Measurements from ENCODE around the gene CDH24. TPM values are rescaled to one million over a fixed set of nuclear protein-coding genes. Genes with fewer than 3 reads are reported as not detected.

The CDH24 gene, protein sequence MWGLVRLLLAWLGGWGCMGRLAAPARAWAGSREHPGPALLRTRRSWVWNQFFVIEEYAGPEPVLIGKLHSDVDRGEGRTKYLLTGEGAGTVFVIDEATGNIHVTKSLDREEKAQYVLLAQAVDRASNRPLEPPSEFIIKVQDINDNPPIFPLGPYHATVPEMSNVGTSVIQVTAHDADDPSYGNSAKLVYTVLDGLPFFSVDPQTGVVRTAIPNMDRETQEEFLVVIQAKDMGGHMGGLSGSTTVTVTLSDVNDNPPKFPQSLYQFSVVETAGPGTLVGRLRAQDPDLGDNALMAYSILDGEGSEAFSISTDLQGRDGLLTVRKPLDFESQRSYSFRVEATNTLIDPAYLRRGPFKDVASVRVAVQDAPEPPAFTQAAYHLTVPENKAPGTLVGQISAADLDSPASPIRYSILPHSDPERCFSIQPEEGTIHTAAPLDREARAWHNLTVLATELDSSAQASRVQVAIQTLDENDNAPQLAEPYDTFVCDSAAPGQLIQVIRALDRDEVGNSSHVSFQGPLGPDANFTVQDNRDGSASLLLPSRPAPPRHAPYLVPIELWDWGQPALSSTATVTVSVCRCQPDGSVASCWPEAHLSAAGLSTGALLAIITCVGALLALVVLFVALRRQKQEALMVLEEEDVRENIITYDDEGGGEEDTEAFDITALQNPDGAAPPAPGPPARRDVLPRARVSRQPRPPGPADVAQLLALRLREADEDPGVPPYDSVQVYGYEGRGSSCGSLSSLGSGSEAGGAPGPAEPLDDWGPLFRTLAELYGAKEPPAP
- 0.20 TPM in 1 of 2 replicates, not detected in the other for polyA plus RNA-seq

DNA sequence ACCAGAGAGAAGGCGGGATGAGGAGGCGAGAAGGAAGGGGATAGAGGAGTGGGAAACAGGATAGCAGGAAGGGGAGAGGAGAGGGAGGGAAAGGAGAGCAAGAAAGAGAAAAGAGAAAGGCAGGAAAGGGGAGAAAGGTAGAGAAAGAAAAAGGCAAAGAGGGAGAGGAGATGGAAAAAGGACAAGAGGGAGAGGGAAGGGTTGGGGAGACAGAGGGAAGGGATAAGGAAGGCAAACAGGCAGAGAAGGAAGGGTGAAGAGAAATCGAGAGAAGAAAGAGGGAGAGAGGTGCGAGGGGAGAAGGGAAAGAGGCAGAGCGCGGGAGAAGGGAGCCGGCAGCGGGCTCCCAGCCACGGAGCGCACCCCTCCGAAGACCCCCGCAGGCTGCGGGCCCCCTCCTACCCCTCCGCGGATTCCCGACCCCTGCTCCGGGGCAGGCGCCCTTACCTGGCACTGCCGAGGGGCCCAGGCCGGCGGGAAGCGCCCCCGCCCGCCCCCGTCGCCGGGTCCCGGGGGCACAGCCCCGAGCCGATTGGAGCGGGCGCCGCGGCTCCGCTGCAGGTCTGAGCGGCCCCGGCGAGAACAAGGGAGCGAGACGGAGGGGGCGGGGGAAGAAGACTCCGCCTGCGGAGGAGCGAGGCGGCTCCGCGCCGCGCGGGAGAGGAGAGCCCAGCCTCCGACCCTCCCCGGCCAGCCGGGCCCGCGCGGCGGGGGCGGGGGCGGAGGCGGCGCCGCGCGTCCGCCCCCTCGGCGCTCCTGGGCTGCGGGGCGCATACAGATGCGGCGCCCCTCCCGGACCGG lies at the start of gene CDH24:
Gene CDH24, minus strand, starts transcription at position 565 of the 801 bp plus-strand sequence. CDS start 1,787 bp downstream, outside the sequence.

DNA sequence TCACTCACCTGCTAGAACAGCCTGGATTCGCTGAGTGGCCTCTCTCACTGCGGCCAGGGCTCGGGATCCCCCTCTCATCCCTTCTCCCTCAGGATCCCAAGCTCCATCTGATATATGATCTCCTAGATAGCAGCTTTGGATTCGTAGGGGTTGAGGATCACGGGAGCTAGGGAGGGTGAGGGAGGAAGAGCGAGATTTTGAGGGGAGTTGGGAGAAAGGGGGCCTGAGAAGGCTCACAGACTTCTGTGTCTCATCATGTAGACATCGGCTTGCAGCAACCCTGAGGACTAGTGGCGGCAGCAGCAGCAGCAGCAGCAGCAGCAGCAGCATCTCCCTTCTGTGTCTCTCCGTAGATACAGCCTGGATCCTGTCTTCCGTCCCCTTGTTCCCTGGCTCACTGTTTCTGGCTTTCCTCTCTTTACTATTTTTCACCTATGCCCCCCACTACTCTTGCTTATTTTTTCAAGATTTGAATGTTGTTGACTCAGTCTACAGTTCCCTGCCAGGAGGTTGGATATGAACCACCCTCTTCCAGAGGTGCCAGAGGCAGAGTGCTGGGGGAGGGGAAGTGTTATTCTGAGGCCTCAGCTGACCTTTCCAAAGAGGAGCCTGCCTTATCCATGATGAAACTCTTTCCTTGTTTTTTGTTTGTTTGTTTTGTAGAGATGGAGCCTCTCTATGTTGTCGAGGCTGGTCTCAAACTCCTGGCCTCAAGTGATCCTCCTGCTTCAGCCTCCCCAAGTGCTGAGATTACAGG lies 47.4 kb upstream of the CDH24 start, which contains the start of gene CIROP:
Gene CIROP, minus strand, starts transcription at position 399 of the 757 bp plus-strand sequence. Its CDS starts 69 bp downstream, at position 330.

DNA sequence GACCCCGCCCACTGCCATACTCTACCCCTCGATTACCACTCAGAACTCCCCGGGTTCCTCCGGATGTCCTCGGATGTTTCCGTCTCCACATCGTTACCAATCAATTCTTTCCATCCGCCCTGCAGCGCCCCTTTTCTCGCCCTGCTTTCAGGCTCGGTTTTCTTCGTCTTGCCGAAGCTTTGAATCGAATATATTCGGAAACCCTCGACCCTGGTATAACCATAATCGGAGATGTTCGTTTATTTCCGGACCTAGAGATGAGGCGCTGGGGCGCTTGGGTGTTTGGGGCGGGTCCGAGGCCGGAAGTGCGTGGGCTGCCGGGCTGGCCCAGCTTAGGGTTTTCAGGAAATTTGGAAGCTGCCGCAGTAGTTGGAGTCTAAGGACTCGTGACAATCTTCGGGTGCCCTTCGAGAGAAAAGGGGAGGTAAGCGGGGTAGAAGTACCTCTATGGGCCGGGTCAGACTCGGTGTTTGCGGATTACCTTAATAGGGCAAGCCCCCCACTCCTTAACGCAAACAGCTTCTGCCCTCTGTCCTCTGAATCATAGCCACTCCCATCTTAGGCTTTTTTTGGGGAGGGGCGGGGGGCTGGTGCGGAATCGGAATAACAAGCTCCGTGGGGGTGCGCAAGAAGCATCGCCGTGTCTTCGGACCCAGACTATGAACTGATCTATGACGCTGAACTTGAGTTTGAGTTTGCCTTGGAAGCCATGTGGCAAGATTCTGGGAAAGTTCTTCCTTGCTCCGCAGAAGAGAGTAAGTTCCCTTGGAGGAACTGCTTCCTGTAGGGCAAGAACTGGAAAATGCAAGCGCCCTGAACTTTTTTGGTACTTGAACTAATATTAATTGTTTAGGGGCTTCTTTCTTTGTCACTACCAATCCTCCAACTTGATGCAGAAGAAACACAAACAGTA lies 38.1 kb upstream of the CDH24 start, which contains the start of gene C14orf119:
Gene C14orf119, plus strand, starts transcription at position 310 of the 913 bp plus-strand sequence. CDS start 2,154 bp downstream, outside the sequence.

DNA sequence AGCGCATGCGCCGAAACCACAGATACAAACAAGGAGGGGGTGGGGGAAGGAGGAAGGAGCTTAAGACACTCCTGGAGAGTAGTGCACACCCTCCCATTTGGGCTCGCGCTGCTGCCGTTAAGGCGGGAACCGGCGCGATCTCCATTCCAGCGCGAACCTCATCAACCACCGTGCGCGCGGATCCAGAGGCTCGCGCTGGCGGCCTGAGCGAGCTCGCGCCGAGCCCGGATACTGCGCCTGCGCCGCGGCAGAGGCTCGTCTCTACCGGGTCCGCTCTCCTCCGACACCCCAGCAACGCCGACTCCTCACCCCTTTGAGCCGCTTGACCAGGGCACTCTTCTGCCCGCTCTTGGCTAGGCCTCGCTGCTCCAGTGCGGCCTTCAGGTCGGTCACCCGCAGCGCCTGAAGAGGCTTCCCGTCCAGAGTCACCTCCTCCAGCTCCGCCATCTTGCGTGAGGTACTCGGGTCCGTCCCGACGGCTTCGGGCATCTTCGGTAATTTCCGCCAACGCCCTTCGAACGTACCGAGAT lies 37.4 kb upstream of the CDH24 start, which contains the start of gene ACIN1:
Gene ACIN1, minus strand, starts transcription at position 471 of the 530 bp plus-strand sequence. Its CDS starts 24 bp downstream, at position 447.

DNA sequence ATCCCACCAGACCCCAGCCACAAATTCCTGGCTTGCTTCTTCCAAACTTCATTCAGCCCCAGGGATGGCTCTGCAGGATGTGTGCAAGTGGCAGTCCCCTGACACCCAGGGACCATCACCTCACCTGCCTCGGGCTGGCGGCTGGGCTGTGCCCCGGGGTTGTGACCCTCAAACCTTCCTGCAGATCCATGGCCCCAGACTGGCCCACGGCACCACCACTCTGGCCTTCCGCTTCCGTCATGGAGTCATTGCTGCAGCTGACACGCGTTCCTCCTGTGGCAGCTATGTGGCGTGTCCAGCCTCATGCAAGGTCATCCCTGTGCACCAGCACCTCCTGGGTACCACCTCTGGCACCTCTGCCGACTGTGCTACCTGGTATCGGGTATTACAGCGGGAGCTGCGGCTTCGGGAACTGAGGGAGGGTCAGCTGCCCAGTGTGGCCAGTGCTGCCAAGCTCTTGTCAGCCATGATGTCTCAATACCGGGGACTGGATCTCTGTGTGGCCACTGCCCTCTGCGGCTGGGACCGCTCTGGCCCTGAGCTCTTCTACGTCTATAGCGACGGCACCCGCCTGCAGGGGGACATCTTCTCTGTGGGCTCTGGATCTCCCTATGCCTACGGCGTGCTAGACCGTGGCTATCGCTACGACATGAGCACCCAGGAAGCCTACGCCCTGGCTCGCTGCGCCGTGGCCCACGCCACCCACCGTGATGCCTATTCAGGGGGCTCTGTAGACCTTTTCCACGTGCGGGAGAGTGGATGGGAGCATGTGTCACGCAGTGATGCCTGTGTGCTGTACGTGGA lies 15.0 kb downstream of the CDH24 start, which contains the start of gene PSMB11:
Gene PSMB11, plus strand, starts transcription at position 51 of the 804 bp plus-strand sequence. Its CDS starts 14 bp downstream, at position 65.

DNA sequence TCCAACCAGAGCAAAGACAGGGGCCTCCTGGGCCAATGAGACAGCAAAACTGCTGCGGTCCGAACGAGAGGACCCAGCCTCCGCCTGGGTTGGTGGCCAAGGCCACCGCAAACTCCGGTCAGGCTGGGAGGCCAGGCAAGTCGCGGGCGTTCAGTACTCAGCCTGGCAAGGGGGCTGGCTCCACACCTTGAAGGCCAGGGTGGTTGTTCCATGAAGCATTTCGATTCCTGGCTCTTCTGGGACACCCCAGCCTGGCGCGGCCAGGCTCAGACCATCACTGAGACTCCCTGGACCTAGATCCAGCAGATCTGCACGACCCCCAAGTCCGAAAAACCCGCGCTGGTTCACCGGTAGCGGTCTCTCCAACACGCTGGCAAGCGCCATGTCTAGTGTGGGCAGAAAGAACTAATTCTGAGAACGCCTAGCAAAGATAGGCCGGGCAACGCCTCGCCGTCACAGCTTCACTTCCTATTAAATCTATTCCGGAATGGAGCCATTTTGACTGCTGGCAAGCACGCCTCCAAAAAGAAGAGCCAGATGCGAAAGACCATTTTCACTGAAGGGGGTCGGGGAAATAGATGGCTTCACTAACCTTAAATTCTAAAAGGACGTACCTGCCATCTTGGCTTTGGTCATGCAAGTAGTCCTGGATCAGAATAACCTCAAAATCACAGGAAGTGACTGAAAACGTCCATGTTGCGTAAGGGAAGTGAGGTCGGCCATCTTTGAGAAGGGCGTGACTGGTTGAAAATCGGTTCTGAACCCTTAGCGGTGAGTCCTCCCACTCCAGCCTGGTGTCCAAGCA lies 22.6 kb downstream of the CDH24 start, which contains the start of gene PSMB5:
Gene PSMB5, minus strand, starts transcription at position 403 of the 805 bp plus-strand sequence. Its CDS starts 19 bp downstream, at position 384.

DNA sequence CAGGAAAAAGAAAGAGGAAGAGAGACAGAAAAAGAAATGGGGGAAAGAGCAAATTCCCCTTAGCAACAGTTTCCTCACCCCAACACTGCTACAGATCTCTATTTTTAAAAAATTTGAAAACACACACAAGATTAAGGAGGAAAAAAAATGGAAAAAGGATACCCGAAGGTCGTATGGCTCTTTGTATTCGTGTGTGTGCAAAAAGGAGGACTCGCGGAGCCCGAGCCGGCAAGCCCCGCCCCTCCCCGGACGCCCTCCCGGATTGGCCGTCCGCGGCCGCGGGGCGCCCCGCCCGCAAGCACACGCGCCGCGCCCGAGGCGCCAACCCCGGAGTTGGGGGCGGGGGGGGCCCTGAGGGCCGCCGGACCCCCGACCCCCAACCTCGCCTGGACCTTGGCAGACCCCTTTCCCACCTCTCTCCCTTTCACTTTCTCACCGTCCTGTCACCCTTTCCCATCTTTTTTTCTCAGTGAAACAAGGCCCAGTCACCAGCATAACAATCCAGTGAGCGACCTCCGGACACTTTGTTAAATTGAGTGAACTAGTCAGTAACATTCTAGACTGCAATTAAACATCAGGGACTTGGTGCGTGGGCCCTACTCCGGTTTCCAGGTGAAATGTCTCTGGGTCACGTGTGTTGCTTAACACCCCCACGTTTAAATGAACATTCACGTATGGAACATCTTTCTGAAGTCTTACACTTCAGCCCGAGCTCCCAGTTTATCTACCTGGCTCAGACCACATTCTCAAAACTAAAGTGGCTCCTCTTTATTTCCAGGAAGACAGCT lies 47.2 kb downstream of the CDH24 start, which contains the start of gene C14orf93:
Gene C14orf93, minus strand, starts transcription at position 205 of the 788 bp plus-strand sequence. CDS start 11,120 bp downstream, outside the sequence.

Other genes starting within 250 kb of the CDH24 start
- not detected in 2 replicates for gene SLC7A7, start 242.1 kb downstream of the CDH24 start, polyA plus RNA-seq
- gene MRPL52, start 227.6 kb downstream of the CDH24 start, polyA plus RNA-seq = 86.7 and 87.3 TPM in 2 replicates
- gene MMP14, start 220.9 kb downstream of the CDH24 start, polyA plus RNA-seq = 3.8 and 4.0 TPM in 2 replicates
- 0.47 and 1.4 TPM in 2 replicates for gene LRP10, start 185.8 kb downstream of the CDH24 start, polyA plus RNA-seq
- not detected in 2 replicates for gene REM2, start 174.3 kb downstream of the CDH24 start, polyA plus RNA-seq
- 27.9 and 36.6 TPM in 2 replicates for gene RBM23, start 138.4 kb downstream of the CDH24 start, polyA plus RNA-seq
- gene PRMT5, start 128.1 kb downstream of the CDH24 start, polyA plus RNA-seq = 26.1 and 29.9 TPM in 2 replicates
- gene HAUS4, start 100.4 kb downstream of the CDH24 start, polyA plus RNA-seq = 2.6 and 4.0 TPM in 2 replicates
- 4.1 and 8.8 TPM in 2 replicates for gene AJUBA, start 75.0 kb downstream of the CDH24 start, polyA plus RNA-seq
- 1.1 and 1.4 TPM in 2 replicates for gene C14orf93, start 47.4 kb downstream of the CDH24 start, polyA plus RNA-seq
- gene PSMB5, start 22.6 kb downstream of the CDH24 start, polyA plus RNA-seq = 475 and 624 TPM in 2 replicates
- not detected in 2 replicates for gene PSMB11, start 15.3 kb downstream of the CDH24 start, polyA plus RNA-seq
- gene ACIN1, start 37.6 kb upstream of the CDH24 start, polyA plus RNA-seq = 3.0 and 5.2 TPM in 2 replicates
- gene C14orf119, start 38.0 kb upstream of the CDH24 start, polyA plus RNA-seq = 97.6 and 158 TPM in 2 replicates
- gene CIROP, start 47.5 kb upstream of the CDH24 start, polyA plus RNA-seq = not detected in 2 replicates
- gene CEBPE, start 61.7 kb upstream of the CDH24 start, polyA plus RNA-seq = not detected in 2 replicates
- gene SLC7A8, start 126.1 kb upstream of the CDH24 start, polyA plus RNA-seq = 22.0 and 27.0 TPM in 2 replicates
- gene RNF212B, start 180.4 kb upstream of the CDH24 start, polyA plus RNA-seq = not detected in 2 replicates
- gene HOMEZ, start 228.6 kb upstream of the CDH24 start, polyA plus RNA-seq = 1.2 and 5.5 TPM in 2 replicates
- 37.3 and 59.4 TPM in 2 replicates for gene PPP1R3E, start 245.3 kb upstream of the CDH24 start, polyA plus RNA-seq
- 10.8 and 11.4 TPM in 2 replicates for gene BCL2L2, start 249.3 kb upstream of the CDH24 start, polyA plus RNA-seq

Data from Purkinje cell (primary cell).